ENCODE results near the gene PSMG3.

The PSMG3 gene

DNA sequence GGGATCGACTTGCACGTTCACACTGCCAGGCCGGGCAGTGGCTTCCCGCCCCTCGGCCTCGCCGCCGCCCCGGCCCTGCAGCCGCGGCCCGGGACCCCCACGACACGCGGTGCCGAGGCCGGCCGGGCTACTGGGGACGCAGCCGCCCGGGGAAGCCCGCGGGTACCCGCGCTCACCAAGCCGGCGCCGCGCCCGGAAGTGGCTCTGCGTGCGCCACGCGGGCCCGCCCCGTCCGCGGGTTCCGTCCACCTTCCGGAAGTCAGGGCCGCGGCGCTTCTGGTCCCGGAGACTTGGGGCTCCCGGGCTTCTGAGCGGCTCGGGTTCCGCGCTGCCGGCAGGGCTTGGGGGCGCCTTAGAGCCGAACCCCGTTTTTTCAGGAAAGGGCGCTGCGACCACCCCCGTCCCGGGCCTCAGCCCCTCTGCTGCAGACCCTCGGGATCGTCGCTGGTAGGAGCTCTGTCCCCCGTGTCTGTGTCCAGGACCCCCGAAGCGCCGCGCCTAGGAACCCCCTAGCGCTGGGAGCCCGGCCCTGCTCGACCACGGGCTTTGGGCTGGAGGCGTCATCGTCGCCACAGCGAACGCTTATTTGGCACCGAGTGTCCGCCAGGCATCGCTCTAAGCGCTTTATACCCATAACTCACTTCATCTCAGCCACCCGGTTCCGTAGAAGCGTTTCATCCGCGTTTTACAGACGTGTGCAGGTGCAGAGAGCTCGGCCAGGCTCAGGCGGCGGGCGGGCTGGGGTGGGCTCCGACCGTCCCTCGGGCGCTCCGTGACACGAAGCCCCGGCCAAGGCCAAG, at the start of gene PSMG3:
TSS of gene PSMG3 (minus strand) at position 200 of the 800 bp plus-strand sequence. CDS start 693 bp downstream, outside the sequence.
- peak; percentile 95 for ATAC-seq

GRCh38 chr7:1618475-1618874, 48.6 kb upstream of the PSMG3 start:
- no peak for ATAC-seq
- no peak for TF ChIP-seq ISL1 (CRISPR knock-in tag; IDR thresholded peaks at IDR 0.05)
- TF ChIP-seq, protein P1, sequence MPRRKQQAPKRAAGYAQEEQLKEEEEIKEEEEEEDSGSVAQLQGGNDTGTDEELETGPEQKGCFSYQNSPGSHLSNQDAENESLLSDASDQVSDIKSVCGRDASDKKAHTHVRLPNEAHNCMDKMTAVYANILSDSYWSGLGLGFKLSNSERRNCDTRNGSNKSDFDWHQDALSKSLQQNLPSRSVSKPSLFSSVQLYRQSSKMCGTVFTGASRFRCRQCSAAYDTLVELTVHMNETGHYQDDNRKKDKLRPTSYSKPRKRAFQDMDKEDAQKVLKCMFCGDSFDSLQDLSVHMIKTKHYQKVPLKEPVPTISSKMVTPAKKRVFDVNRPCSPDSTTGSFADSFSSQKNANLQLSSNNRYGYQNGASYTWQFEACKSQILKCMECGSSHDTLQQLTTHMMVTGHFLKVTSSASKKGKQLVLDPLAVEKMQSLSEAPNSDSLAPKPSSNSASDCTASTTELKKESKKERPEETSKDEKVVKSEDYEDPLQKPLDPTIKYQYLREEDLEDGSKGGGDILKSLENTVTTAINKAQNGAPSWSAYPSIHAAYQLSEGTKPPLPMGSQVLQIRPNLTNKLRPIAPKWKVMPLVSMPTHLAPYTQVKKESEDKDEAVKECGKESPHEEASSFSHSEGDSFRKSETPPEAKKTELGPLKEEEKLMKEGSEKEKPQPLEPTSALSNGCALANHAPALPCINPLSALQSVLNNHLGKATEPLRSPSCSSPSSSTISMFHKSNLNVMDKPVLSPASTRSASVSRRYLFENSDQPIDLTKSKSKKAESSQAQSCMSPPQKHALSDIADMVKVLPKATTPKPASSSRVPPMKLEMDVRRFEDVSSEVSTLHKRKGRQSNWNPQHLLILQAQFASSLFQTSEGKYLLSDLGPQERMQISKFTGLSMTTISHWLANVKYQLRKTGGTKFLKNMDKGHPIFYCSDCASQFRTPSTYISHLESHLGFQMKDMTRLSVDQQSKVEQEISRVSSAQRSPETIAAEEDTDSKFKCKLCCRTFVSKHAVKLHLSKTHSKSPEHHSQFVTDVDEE (CRISPR knock-in tag; IDR thresholded peaks at IDR 0.05): no peak
- no peak for TF ChIP-seq GLIS3 (CRISPR knock-in tag; IDR thresholded peaks at IDR 0.05)
- no peak for TF ChIP-seq CSDC2 (CRISPR knock-in tag; IDR thresholded peaks at IDR 0.05)
- no peak for TF ChIP-seq ZNF70 (CRISPR knock-in tag; IDR thresholded peaks at IDR 0.05)
- TF ChIP-seq, protein P2, sequence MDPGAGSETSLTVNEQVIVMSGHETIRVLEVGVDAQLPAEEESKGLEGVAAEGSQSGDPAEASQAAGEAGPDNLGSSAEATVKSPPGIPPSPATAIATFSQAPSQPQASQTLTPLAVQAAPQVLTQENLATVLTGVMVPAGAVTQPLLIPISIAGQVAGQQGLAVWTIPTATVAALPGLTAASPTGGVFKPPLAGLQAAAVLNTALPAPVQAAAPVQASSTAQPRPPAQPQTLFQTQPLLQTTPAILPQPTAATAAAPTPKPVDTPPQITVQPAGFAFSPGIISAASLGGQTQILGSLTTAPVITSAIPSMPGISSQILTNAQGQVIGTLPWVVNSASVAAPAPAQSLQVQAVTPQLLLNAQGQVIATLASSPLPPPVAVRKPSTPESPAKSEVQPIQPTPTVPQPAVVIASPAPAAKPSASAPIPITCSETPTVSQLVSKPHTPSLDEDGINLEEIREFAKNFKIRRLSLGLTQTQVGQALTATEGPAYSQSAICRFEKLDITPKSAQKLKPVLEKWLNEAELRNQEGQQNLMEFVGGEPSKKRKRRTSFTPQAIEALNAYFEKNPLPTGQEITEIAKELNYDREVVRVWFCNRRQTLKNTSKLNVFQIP (CRISPR knock-in tag; IDR thresholded peaks at IDR 0.05; ENCODE audit: borderline replicate concordance, low read depth): no peak
- no peak for TF ChIP-seq SNAI2 (CRISPR knock-in tag; IDR thresholded peaks at IDR 0.05)
- TF ChIP-seq ZNF565 (CRISPR knock-in tag; conservative IDR thresholded peaks at IDR 0.05; ENCODE audit: low read depth): no peak
- no peak for TF ChIP-seq BACH2 (CRISPR knock-in tag; IDR thresholded peaks at IDR 0.05; ENCODE audit: borderline replicate concordance)

More for the DNA sequence above, at the start of gene PSMG3:
- TF ChIP-seq OSR1 (CRISPR knock-in tag; IDR thresholded peaks at IDR 0.05) (no peak), ZC3H10 (CRISPR knock-in tag; IDR thresholded peaks at IDR 0.05) (no peak), CREB5 (CRISPR knock-in tag; IDR thresholded peaks at IDR 0.05; ENCODE audit: low read depth) (no peak), PPARA (CRISPR knock-in tag; IDR thresholded peaks at IDR 0.05; ENCODE audit: borderline replicate concordance) (no peak), ISL1 (CRISPR knock-in tag; IDR thresholded peaks at IDR 0.05) (no peak), SNAI2 (CRISPR knock-in tag; IDR thresholded peaks at IDR 0.05) (no peak), ZFP3 (CRISPR knock-in tag; IDR thresholded peaks at IDR 0.05) (peak; percentile 83), ZNF565 (CRISPR knock-in tag; conservative IDR thresholded peaks at IDR 0.05; ENCODE audit: low read depth) (no peak), BACH2 (CRISPR knock-in tag; IDR thresholded peaks at IDR 0.05; ENCODE audit: borderline replicate concordance) (no peak), ZFP30 (CRISPR knock-in tag; IDR thresholded peaks at IDR 0.05) (no peak), ARNTL (CRISPR knock-in tag; IDR thresholded peaks at IDR 0.05; ENCODE audit: borderline replicate concordance, low read depth) (no peak), ZNF8 (CRISPR knock-in tag; IDR thresholded peaks at IDR 0.05) (peak; percentile 30; the same call in 1 of the 2 replicates), TCF4 (CRISPR knock-in tag; IDR thresholded peaks at IDR 0.05; ENCODE audit: borderline replicate concordance) (no peak), CSRNP3 (CRISPR knock-in tag; IDR thresholded peaks at IDR 0.05) (no peak), GLIS3 (CRISPR knock-in tag; IDR thresholded peaks at IDR 0.05) (0 out of 2 replicates have a peak, but pooled peaks have one; percentile 17), RARB (CRISPR knock-in tag; IDR thresholded peaks at IDR 0.05) (no peak), ZNF70 (CRISPR knock-in tag; IDR thresholded peaks at IDR 0.05) (no peak)
- TF ChIP-seq, protein P3, sequence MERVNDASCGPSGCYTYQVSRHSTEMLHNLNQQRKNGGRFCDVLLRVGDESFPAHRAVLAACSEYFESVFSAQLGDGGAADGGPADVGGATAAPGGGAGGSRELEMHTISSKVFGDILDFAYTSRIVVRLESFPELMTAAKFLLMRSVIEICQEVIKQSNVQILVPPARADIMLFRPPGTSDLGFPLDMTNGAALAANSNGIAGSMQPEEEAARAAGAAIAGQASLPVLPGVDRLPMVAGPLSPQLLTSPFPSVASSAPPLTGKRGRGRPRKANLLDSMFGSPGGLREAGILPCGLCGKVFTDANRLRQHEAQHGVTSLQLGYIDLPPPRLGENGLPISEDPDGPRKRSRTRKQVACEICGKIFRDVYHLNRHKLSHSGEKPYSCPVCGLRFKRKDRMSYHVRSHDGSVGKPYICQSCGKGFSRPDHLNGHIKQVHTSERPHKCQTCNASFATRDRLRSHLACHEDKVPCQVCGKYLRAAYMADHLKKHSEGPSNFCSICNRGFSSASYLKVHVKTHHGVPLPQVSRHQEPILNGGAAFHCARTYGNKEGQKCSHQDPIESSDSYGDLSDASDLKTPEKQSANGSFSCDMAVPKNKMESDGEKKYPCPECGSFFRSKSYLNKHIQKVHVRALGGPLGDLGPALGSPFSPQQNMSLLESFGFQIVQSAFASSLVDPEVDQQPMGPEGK (CRISPR knock-in tag; IDR thresholded peaks at IDR 0.05; ENCODE audit: borderline replicate concordance): no peak
- TF ChIP-seq, protein P1 (CRISPR knock-in tag; IDR thresholded peaks at IDR 0.05): peak; percentile 72
- TF ChIP-seq, protein P2 (CRISPR knock-in tag; IDR thresholded peaks at IDR 0.05; ENCODE audit: borderline replicate concordance, low read depth): peak; percentile 89; the same call in 1 of the 2 replicates

Data from SK-N-SH treated with all-trans-retinoic acid at 6 μM for 48 hours (cell line).